Stimulated activated CD8-positive, alpha-beta memory T cell treated with anti-CD3 and anti-CD28 coated beads, Interleukin-15, amount 100 ng/mL, for 48 hours (primary cell): ENCODE data around the gene DLGAP4.
"Not testable (repeated sequence)": the region's sequence is repeated elsewhere in the genome, so short reads cannot be mapped to it uniquely, and the experiment has no call there.

ENCODE experiments used
- DNase-seq, 2 donors: peaks; one replicate each; pipeline ENCODE4 v3.0.0-alpha.2; 2020; ENCODE audit warnings: low read depth in 2 of 2

DLGAP4 gene

DNA sequence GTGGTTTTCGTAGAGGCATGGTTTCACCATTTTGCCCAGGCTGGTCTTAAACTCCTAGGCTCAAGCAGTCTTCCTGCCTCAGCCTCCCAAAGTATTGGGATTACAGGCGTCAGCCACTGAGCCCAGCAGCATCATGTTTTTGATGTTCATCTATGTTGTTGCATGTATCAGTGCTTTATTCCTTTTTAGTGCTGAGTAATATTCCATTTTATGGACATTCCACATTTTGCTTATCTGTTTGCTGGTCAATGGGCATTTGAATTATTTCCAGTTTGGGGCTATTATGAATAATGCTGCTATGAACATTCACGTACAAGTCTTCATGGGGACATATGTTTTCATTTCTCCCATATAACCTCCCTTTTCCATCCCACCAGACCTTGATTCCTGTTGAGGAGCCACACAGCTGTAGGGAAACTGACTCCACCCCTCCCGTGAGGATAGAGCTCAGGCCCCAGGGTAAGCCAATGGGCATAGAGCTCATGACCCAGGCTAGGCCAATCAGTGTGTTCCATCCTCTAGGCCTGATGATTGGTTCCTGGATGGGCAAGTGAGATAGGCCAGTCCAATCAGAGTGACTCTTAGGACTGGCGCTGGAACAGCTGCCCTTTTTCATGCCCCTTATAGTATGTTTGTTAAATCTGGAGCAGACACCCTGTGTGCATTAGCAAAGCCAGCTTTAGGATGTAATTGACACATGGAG lies 49.5 kb downstream of the DLGAP4 start:
- no peak for DNase-seq

DNA sequence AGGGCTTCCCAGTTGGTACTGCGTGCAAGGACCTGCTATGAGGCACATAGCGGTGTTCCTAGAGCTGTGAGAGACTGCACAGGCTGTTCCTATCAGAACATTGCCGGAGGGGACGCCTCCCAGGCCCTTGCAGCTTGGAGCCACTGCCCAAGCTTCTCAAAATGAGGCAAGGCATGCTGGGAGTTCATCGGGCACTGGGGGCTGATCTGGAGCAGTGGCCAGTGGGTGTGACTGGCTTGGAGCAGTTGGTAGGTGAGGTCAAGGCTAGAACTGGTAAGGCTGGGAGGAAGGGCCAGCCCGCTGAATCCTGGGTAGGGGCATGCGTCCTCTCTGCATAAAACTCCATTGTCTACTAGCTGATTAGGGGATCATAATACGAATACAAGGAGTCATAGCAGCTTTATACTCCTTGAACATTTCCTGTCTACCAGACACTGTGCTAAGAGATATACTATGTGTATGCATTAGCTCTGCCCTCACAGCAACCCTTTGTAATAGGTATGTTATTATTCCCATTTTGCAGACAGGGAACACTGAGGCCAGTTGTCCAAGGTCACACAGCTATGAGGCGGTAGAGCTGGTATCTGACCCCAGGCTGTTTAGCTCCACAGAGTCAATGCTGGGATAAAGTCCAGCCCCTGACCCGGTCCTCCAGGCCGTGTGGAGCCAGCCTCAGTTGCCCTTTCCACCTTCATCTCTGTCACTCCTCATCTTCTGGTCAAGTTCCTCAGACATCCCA lies 53.7 kb downstream of the DLGAP4 start:
- no peak for DNase-seq

DNA sequence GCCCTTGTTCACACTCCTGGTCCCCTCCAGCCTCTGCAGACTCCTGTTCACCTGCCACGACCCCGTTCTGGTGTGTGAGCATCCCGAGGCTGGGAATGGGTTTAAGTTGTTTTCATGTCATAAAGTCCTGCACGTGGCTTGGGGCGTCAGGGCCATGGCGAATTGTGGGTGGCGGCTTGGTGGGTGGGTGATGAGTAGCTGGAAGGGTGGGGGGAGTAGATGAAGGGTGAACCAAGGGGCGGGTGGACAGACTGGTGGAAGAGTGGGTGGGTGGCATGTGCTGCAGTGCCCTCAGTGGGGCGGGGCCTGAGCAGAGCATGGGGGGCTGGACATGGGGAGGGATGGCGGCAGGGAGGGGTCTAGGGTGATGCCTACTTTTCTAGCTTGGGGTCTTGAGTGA lies 54.3 kb downstream of the DLGAP4 start:
- DNase-seq = no peak

DNA sequence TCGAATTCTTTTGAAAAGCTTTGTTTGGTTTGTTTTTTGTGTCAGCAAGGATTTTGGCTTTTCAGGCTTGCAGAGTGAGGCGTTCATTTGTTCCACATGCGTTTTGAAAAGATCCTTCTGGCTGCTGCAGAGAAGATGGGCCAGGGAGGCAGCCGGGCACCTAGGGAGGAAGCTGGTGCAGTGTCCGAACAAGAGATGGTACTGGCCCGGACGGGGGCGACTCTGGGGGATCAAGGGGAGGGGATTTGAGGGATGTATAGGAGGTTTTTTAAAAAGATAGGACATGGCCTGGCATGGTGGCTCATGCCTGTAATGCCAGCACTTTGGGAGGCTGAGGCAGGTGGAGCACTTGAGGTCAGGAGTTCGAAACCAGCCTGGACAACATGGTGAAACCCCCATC lies 55.3 kb downstream of the DLGAP4 start:
- no peak for DNase-seq

DNA sequence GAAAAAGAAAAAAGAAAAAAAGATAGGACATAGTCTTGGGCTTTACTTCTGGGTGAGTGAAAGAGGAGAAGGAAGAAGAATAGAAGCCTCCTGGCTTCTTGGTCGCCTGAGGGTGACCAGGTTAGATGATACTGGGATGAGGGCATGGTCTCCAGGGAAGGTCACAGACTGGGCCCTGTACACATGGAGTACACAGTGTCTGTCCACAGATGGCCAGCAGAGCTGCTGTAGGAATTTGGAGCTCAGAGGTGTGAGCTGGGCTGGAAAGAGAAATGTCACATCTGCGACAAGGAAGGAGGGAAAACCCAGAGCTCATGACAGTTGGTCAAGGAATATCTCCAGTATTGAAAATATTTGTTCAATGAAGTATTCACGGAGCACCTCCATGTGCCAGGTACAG lies 56.1 kb downstream of the DLGAP4 start:
- no peak for DNase-seq

DNA sequence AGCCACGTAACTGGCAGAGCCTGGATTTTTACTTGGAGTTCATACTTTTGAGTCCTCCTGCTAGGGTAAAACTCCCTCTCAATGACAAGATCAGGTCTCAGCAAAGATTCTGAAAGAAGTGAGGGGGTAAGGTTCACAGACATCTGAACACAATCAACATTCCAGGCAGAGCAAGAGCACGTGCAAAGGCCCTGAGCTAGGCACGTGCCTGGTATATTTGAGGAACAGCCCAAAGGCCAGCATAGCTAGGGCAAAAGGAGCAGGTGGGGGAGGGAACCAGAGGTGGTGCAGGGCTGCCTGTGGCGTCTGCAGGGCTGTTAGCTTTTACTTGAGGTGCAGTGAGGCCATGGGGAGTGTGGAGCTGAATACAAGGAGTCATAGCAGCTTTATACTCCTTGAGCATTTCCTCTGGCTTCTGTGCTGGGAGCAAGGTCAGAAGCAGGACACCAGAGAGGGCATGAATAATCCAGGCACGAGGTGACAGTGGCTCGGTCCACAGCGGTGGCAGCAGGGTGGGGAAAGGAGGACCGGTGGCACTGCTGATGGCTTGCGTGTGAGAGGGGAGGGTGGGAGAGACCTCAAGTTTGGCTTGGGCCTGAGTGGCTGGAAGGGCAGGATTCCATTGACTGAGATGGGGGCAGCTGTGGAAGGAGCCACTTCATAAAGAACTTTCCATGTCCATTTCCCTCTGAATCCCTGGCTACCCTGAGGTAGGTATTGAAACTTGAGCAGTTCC lies 57.0 kb downstream of the DLGAP4 start:
- no peak for DNase-seq

DNA sequence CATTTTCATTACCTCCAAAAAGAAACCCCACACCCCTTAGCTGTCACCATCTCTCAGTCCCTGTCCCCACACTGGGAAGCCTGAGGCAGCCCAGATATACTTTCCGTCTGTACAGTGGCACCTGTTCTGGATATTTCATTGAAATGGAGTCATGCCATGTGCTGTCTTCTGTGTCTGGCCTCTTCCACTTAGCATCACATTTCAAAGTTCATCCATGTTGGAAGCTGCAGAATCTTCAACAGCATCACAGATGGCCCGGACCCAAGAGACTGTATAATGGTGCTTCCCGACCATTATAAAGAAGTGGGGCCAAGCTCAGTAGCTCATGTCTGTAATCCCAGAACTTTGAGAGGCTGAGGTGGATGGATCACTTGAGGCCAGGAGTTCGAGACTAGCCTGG lies 58.4 kb downstream of the DLGAP4 start:
- DNase-seq = no peak

DNA sequence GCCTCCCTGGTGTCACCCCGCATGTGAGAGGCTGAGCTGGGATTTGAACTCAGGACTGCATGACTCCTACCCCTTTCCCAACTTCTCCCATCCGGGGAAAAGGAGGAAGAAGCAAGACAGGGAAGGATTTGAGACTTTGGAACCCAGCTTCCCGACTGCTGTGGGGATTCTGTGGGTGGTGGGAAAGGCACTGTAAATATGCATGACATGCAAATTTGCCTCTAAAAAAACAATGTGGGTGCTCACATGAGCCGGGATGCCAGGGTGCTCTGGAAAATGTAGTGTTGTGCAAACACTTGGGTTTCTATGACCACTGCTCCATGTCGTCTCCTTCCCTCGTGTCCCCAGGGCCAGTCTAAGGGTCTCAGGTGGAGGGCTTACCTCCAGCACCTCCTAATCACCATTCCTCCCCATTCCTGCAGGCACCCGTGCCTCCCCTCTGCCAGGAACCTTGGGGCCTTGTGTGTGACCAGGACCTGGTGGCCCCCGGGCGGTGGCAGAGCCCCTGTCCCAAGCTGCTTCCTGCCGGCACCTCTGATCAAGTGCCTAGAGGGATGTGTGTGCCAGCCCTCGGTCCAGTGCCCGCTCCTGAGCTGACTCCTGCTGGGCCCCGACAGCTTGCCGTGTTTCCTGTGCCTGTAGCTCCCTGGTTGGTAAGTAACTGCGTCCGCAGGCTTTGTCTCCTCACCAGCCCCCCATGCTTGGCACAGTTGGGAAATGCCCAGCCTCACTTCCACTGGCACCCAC lies 60.7 kb downstream of the DLGAP4 start:
- no peak for DNase-seq

DNA sequence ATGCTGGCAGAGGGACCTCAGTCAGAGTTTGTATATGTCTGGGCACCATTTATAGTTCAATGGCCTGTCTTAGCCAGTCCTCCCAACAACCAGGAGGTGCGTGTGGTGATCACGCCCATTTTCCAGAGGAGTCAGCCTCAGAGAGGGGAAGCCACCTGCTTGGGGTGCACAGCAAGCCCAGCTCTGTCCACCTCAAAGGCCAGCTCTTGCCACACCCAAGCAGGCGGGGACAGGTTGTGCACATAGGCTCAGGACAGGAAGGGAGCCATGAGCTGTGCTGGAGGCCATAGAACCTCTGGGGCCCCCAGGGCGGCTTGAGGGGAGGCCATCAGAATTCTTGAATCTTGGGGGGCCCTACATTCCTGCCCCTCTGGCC lies 61.2 kb downstream of the DLGAP4 start:
- no peak for DNase-seq

DNA sequence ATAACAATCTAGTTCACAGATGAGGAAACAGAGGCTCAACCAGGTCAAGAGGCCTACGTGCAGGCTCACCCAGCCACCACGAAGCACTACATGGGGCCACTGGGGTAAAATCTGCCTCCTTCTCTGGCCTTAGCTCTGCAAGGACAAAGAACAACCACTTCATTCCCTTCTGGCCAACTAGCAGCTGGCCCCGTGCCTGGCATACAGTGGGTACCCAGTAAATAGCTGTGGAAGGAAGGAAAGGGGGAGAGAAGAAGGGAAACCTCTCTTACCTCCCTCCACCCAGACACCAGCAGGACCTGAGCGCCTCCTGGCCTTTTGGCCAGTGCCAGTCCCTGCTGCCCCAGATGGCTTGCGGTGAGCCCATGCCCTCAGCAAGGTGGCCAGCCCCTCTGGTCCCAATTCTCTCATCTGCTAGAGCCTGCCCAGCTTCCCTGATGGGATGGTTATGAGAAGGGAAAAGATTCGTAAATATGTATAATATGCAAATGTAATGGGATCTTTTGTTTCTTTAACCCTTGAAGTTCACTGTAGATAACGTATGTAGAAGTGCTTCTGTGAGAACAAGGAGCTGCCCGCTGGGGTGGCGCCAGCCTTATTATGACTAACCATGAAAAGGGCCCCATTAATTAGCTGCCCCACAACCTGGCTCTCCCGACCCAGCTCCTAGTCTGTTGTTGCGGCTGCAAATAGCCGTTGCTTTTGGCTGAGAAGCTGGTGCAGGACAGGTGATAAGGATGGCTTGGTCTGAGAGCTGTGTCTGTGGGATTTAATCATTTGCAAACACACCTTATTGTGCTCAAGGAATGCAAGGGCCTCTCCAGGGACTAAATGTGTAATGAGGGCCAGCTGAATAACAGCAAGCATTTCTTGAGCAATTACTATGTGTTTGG lies 62.0 kb downstream of the DLGAP4 start:
- no peak for DNase-seq

DNA sequence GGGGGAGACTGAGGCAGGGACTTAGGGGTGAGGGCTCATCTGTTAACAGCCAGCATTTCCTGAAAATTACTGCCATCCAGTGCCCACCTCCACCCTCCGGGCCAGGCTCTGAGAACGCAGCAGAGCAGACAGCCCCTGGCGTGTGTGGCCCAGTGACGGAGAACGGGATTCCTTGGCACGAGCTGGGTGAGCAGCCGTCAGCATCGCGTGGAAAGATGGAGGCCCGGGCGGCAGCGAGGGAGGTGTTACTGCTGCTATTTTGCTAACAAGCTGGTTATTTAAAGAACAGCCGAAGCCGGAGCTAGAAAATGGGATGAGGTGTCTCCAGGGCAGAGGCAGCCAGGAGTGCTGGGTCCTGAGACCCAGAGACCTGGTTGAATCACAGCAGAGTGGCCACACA lies 62.7 kb downstream of the DLGAP4 start:
- no peak for DNase-seq

DNA sequence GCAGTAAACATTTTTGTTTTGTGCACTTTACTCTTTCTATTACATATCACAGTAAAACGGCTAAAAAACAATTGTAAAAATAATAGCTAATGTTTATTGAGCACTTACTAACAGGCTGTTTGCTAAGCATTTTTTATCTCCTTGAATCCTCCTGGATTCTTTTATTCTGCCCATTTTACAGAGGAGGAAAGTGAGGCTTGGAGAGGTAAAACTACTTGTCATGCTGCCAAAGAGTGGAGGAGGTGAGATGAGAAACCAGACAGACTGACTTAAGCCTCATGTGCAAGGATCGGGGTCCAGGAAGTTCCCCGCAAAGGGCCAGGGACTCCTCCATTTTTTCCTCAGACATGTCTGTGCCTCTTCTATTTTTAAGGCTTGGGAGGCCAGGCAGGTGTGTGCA lies 63.6 kb downstream of the DLGAP4 start:
- no peak for DNase-seq

DNA sequence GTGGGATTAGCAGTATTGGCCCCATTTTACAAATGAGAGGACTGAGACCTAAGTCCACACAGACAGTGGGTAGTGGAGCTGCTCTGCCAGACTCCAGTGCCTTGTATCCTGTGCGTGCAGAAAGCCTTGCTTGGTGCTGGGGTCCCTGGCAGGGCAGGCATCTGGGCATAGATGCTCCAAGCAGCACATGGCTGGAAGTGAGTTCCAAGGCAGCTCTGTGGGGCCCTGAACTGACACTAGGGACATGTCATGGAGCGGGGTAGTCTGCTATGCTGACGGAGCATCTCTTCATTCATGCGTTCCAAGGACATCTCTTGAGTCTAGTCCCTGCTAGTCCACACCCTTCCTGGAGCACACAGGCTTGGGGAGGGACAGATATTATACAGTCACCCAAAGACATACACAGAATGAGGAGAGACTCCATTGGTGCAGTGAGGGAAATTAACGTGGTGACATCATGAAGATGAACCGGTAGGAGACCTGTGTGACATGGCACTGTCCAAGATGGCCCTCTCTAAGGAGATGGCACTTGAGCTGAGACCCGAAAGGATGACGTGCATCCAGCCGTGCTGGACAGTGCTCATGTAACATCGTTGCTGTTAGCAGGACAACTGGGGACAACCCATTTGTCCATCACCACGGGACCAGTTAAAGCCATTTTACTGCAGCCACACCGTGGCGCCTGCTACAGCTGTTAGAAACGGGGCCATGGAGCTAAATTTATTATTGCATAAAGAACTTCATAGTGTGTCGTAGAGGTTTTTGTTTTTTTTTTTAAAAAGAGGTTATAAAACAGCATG lies 65.1 kb downstream of the DLGAP4 start:
- no peak for DNase-seq

DNA sequence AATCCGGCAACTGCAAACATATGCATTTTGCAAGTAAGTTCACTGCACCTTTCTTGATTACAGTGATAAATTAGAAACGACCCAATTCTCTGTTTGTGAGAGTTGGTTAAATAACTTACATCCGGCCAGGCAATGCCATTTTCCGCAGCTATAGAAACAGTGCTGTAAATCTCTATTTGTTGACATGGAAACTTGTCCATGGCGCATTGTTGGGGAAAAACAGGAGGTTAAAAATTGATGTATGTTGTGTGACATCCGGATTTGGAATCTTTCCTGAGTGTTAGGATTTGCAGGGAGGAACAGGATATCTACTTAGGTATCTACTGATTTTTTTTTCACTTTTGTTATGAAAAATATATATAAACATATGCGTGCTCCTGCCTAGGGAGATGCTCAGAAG lies 66.5 kb downstream of the DLGAP4 start:
- no peak for DNase-seq

DNA sequence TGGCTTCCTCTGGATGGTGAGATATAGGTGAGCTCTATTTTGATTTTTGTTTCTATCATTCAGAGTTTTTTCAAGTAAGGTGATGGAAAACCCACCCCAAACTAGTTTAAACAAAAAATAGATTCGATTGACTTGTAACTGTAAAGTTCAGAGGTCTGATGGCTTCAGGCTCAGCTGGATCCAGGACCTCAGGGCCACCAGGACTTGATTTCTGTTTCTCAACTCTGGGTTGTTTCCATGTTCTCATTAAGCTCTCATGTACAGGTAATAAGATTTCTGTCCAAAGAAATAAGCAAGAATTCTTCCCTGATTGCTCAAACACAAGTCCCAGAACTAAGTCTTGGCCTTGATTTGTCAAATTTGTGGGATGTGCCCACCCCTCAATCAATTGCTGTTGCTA lies 67.0 kb downstream of the DLGAP4 start:
- no peak for DNase-seq

DNA sequence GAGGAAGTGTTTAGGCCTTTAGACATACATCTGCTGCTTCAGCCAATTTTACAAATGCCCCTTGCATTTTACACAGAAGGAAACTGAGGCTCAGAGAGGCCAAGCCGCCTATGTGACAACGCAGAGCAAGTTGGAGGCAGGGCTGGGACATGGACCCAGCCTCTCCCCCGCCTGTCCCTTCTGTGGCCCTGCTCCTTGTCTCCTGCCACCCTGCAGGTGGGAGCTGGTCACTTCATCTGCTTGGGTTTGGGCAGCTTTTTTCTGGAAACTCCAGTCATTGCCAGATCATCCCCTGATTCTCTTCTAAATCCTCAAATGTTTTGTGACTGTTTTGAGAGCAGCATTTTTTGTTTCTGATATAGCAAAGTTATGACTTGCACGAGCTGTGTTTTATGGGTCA lies 68.9 kb downstream of the DLGAP4 start:
- DNase-seq = no peak

DNA sequence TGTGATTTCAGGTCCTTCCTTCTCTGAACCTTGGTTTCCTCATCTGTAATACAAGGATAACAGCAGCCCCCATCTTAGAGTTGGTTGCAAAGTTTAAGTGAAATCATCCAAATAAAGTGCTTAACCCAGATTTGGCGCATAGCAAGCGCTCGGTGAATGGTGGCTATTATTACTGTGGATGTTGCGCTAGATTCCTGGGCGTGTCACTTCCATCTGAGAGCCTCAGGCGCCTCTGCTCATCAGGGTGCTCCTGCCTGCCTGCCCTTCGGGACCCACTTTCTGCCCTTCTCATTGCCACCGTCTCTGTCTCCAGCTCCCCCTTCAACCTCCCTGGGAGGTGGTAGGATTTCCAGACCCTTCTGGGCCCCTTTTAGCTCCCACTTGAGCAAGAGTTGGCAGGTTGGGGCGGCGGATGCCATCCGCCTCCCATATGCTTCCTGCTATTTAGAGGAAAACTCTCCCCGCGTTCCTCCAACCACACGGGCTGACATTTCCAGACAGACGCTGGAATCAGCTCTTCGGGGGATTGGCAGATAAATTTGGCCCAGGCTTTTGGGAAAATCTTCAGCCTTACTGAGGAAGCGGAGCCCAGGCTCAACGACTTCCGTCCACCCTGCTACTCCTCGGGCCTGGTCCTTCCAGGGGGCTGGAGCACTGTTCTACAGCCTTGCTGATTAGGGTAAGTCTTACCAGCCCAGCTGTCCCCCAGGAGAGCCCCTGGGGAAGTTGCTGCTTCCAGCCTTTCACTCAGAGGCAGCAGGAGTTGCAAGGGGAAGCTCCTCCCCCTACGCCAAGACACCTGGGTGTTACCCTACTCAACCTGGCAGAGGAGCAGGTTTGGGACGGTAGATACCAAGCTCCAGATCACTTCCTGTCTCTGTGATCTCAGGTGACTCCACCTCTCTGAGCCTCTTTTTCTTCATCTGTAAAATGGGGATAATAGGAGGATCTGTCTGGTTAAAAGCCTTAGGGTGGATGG lies 71.5 kb downstream of the DLGAP4 start:
- DNase-seq = no peak

DNA sequence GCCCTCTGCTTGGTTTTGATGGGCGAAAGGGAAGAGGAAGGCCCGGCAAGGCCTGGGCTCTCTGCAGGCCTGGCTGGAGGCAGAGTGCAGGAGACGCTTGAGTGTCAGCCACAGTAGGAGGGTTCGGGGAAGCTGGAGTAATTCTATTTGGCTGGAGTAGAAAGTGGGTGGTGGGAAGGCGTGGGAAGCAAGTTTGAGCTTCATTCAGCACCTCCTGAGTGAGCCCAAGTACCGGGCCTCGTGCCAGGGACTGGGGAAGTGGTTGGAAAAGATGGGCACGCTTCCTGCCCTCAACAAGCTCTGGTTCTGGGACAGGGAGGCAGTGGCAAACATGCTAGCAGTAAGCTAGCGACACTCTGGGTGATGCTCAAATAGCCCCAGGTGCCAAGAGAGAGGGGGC lies 72.5 kb downstream of the DLGAP4 start:
- DNase-seq = no peak

DNA sequence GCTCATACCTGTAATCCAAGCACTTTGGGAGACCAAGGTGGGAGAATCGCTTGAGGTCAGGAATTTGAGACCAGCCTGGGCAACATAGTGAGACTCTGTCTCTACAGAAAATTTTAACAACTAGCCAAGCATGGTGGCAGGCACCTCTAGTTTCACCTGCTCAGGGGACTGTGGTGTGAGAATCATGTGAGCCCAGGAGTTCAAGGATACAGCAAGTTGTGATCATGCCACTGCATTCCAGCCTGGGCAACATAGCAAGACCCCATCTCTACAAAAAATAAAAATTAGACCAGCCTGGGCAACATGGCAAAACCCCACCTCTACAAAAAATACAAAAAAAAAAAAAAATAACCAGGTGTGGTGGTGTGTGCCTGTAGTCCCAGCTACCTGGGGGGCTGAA lies 73.8 kb downstream of the DLGAP4 start:
- DNase-seq = not testable (repeated sequence)
